ENCODE measurements around the gene SHISA5.

GRCh38 chr3:48472673-48472922 is 31.4 kb downstream of the SHISA5 start:
- TF ChIP-seq CTCF (IDR thresholded peaks at IDR 0.05; ENCODE audit: borderline replicate concordance, extremely low read depth, low read length, poor library complexity, severe bottlenecking) (no peak), EZH2 (IDR thresholded peaks at IDR 0.05; ENCODE audit: borderline replicate concordance, low read depth, low read length, severe bottlenecking) (no peak)
